Measurements from ENCODE around the gene PMM2.
"Not testable (repeated sequence)": the region's sequence is repeated elsewhere in the genome, so short reads cannot be mapped to it uniquely, and the experiment has no call there.

The PMM2 gene

DNA sequence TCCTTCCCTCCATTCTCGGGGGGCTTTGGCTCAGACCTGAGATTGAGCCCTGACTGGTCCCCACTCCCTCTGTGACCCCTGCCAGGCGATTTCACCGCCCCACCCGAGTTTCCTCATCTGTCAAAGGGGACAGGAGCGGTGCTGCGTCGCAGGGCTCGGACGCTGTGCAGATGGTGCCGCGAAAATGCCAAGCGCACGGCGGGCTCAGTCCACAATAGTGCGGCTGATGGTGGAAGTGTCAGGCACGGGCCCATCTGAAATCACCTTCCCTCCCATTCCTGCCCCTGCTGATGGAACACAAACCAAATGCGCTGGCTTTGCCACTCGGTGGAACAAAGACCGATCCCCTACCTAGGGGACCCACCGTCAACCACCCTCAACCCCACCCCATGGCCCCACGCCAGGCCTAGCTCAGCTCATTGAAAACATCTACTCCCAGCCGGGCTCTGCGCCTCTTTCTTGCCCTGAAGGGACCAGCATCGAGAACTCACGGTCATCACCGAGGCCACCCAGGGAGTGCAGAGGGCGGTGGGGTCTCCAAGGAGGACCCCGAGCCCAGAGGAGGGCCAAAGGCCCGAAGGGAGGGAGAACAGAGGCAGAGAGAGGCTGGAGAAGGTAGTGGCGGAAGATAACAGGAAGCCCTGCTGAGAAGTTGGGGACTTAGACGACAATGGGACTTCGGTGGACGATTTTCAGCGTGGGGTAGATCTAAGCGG, 69.7 kb downstream of the PMM2 start:
- Histone ChIP-seq H3K4me3 (ENCODE audit: low read depth in 1 of 2, low read length in 1 of 2) (peak overlapping the region; percentile 77 to 90), H3K27me3 (no peaks in the 10 kb centered on the region), H3K36me3 (peaks cover 6% of the 10 kb centered on the region), H3K9me3 (no peaks in the 10 kb centered on the region), H3K27ac (peak overlapping the region; percentile 94), H3K4me1 (ENCODE audit: control insufficient read depth in 1 of 2, insufficient read depth in 1 of 2, low read depth in 1 of 2, low read length in 1 of 2) (peaks cover 33 to 41% of the 10 kb centered on the region in 2 experiments)
- TF ChIP-seq, protein P1, sequence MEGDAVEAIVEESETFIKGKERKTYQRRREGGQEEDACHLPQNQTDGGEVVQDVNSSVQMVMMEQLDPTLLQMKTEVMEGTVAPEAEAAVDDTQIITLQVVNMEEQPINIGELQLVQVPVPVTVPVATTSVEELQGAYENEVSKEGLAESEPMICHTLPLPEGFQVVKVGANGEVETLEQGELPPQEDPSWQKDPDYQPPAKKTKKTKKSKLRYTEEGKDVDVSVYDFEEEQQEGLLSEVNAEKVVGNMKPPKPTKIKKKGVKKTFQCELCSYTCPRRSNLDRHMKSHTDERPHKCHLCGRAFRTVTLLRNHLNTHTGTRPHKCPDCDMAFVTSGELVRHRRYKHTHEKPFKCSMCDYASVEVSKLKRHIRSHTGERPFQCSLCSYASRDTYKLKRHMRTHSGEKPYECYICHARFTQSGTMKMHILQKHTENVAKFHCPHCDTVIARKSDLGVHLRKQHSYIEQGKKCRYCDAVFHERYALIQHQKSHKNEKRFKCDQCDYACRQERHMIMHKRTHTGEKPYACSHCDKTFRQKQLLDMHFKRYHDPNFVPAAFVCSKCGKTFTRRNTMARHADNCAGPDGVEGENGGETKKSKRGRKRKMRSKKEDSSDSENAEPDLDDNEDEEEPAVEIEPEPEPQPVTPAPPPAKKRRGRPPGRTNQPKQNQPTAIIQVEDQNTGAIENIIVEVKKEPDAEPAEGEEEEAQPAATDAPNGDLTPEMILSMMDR (IDR thresholded peaks at IDR 0.05): no peak

DNA sequence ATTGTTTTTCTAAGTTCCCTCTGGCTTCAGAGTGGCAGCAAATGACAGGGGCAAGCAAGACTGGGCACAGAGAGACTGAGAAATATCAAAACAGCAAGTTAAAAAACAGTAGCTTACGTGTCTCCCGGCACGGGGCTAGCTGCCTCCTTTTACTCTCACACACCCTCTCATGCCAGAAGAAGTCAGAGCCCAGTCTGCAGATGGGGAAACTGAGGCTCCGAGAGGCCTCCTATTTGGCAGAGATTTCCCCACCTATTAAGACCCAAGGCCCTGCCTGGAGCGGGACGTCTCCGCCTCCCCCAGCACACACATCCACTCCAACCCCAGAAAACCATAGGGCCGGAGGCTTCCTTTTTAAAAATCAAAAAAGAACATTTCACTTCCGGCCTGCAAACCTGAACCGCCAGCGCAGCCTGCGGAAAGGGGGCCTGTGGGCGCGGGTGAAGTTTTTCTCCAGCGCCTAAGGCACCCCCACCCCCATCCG, 70.3 kb downstream of the PMM2 start:
- Histone ChIP-seq H3K27ac (peak overlapping the region; percentile 94), H3K4me1 (ENCODE audit: control insufficient read depth in 1 of 2, insufficient read depth in 1 of 2, low read depth in 1 of 2, low read length in 1 of 2) (peaks cover 33 to 41% of the 10 kb centered on the region in 2 experiments), H3K36me3 (peaks cover 6% of the 10 kb centered on the region), H3K27me3 (no peaks in the 10 kb centered on the region), H3K4me3 (ENCODE audit: low read depth in 1 of 2, low read length in 1 of 2) (peak overlapping the region; percentile 77 to 90), H3K9me3 (no peaks in the 10 kb centered on the region)
- TF ChIP-seq, protein P1 (IDR thresholded peaks at IDR 0.05): no peak

DNA sequence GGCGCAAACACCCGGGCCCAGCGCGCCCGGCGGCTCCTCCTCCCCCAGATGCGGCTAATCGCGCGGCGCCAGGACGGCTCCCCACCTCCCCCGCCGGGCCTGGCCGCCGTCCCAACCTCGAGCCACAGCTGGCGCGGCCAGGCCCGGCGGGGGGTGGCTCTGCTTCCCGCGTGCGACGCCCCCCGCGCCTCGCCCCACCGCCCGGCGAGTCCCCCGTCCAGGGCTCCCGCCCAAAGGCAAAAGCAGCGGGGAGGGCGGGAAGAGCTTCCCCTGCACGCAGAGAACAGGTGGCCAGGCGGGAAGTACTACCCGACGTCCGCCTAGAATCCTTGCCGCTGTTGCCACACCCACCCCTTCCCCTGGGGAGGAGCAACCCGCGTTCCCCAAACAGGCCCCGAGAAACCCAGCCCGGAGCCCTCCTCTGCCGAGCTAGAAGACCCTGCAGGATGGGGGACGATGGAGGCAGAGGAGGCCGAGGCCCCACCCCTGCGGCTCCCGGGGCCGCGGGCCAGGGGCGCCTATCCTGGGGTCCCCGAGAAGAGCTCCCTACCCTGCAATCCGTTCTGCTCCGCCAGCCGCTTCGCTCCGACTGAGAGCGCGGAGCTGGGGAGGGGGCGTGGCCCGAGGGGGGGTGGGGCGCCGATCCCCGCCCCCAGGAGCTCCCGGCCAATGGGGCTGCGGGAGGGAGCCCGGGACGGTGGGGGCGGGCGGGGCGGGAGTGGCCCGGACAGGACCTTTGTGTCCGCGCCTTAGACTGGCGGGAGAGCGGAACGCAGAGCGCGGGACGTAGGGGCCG, 71.0 kb downstream of the PMM2 start, which contains the start of gene CARHSP1:
Gene CARHSP1, minus strand, starts transcription at position 591 of the 796 bp plus-strand sequence. CDS start 9,678 bp downstream, outside the sequence.
- no peaks in the 10 kb centered on the region for H3K27me3 ChIP-seq
- TF ChIP-seq, protein P1 (IDR thresholded peaks at IDR 0.05): no peak
- H3K27ac ChIP-seq: peak within 1 kb of the TSS; percentile 94
- peaks cover 33 to 41% of the 10 kb centered on the region in 2 experiments for H3K4me1 ChIP-seq (ENCODE audit: control insufficient read depth in 1 of 2, insufficient read depth in 1 of 2, low read depth in 1 of 2, low read length in 1 of 2)
- peak within 1 kb of the TSS; percentile 77 to 90 for H3K4me3 ChIP-seq (ENCODE audit: low read depth in 1 of 2, low read length in 1 of 2)
- H3K9me3 ChIP-seq: no peaks in the 10 kb centered on the region
- H3K36me3 ChIP-seq: peaks cover 6% of the 10 kb centered on the region

DNA sequence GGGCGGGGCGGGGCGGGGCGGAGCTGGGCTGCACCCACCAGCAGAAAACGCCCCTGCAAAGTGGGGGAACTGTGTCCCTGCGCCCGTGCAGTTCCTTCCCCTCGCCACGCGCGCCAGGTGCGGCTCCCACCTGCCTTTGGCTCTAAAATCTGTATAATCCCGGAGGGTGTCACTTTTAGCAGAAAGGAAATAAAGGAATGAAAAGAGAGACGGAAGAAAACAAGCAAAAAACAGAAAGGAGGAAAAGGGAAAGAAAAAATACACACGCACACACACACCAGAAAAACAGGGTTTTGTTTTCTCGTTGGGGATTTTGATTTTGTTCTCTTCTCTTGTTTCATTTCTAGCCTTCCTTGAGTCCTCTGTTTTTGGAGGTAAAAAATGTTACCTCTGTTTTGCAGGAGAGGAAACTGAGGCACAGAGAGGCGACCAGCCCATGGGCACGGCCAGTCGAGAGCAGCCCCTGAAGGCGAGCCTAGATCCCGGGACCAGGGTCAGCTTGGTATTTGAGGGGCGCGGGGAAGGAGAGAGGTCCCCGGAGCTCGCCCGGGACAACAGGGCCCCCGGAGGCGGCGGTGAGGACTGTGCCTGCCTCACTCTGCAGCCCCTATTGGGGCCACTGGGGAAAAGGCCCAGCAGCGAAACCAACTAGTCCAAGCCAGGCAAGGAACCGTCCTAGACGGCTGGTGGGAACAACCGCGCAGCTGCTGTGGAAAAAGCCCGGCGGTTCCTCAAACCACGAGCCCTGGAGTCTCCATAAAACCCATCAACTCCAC, 71.8 kb downstream of the PMM2 start:
- Histone ChIP-seq H3K9me3 (no peaks in the 10 kb centered on the region), H3K36me3 (no peaks in the 10 kb centered on the region), H3K27me3 (no peaks in the 10 kb centered on the region), H3K27ac (peak overlapping the region; percentile 94), H3K4me3 (ENCODE audit: low read depth in 1 of 2, low read length in 1 of 2) (peak overlapping the region; percentile 53 to 90), H3K4me1 (ENCODE audit: control insufficient read depth in 1 of 2, insufficient read depth in 1 of 2, low read depth in 1 of 2, low read length in 1 of 2) (peaks cover 33 to 41% of the 10 kb centered on the region in 2 experiments)
- TF ChIP-seq, protein P1 (IDR thresholded peaks at IDR 0.05): peak; percentile 56

DNA sequence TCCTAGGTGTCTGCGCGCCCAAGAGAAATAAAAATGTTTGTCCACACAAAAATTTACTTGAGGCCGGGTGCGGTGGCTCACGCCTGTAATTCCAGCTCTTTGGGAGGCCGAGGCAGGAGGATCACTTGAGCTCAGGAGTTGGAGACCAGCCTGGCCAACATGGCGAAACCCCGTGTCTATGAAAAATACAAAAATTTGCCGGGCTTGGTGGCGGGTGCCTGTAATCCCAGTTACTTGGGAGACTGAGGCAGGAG, 72.3 kb downstream of the PMM2 start:
- H3K36me3 ChIP-seq, H3K27me3 ChIP-seq, H3K9me3 ChIP-seq: not testable (repeated sequence)
- peak overlapping the region; percentile 94 for H3K27ac ChIP-seq
- peak overlapping the region in 1 of 2 experiments; percentile 90 for H3K4me3 ChIP-seq (ENCODE audit: low read depth in 1 of 2, low read length in 1 of 2)
- H3K4me1 ChIP-seq (ENCODE audit: control insufficient read depth in 1 of 2, insufficient read depth in 1 of 2, low read depth in 1 of 2, low read length in 1 of 2): peaks cover 33 to 41% of the 10 kb centered on the region in 2 experiments

Data from neutrophil (primary cell).